ENCODE data around the gene CELA3B.
A peak's percentile ranks its signal among the peaks of the same experiment; 100 is the strongest.

The CELA3B gene

GRCh38 chr1:21946836-21947587, 29.8 kb upstream of the CELA3B start:
- Histone ChIP-seq H3K9me3 (ENCODE audit: control insufficient read depth, insufficient read depth, low read depth, low read length) (no peaks in the 10 kb centered on the region), H3K4me1 (ENCODE audit: control insufficient read depth, insufficient read depth, low read length) (no peaks in the 10 kb centered on the region), H3K4me3 (ENCODE audit: low read depth, low read length) (no peak overlapping the region), H3K27ac (ENCODE audit: extremely low read depth, low read depth, low read length) (no peak overlapping the region), H3K36me3 (ENCODE audit: control insufficient read depth in 2 of 2, insufficient read depth in 1 of 2, low read length in 2 of 2) (no peaks in the 10 kb centered on the region)
- CTCF ChIA-PET: no interaction called here
- POLR2A ChIA-PET: interaction anchor here (0.7 kb wide), 1 partner anchor 11 kb away, joined by 12 read pairs; no protein-coding TSS in a partner anchor
- TF ChIP-seq ZNF654 (tag by site-specific recombination; IDR thresholded peaks at IDR 0.05; ENCODE audit: low read depth): no peak
- TF ChIP-seq, protein P1, sequence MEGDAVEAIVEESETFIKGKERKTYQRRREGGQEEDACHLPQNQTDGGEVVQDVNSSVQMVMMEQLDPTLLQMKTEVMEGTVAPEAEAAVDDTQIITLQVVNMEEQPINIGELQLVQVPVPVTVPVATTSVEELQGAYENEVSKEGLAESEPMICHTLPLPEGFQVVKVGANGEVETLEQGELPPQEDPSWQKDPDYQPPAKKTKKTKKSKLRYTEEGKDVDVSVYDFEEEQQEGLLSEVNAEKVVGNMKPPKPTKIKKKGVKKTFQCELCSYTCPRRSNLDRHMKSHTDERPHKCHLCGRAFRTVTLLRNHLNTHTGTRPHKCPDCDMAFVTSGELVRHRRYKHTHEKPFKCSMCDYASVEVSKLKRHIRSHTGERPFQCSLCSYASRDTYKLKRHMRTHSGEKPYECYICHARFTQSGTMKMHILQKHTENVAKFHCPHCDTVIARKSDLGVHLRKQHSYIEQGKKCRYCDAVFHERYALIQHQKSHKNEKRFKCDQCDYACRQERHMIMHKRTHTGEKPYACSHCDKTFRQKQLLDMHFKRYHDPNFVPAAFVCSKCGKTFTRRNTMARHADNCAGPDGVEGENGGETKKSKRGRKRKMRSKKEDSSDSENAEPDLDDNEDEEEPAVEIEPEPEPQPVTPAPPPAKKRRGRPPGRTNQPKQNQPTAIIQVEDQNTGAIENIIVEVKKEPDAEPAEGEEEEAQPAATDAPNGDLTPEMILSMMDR (tag by site-specific recombination; IDR thresholded peaks at IDR 0.05): peak; percentile 16; the same call in 1 of the 2 replicates

GRCh38 chr1:21950734-21951133, 26.1 kb upstream of the CELA3B start:
- ChIA-PET POLR2A (no interaction called here), CTCF (interaction anchor here (0.6 to 2.1 kb wide), 3 partner anchors 11 to 86 kb away, joined by 3 to 8 read pairs (median 4); no protein-coding TSS in a partner anchor)
- H3K27ac ChIP-seq (ENCODE audit: extremely low read depth, low read depth, low read length): no peak overlapping the region
- no peaks in the 10 kb centered on the region for H3K4me1 ChIP-seq (ENCODE audit: control insufficient read depth, insufficient read depth, low read length)
- TF ChIP-seq GLI2 (tag by site-specific recombination; IDR thresholded peaks at IDR 0.05; ENCODE audit: borderline replicate concordance, low read depth) (no peak), BCL11A (tag by site-specific recombination; IDR thresholded peaks at IDR 0.05; ENCODE audit: low read depth) (no peak), ZNF23 (tag by site-specific recombination; IDR thresholded peaks at IDR 0.05; ENCODE audit: borderline replicate concordance) (no peak), ZNF391 (tag by site-specific recombination; IDR thresholded peaks at IDR 0.05; ENCODE audit: borderline replicate concordance, low read depth) (no peak), MZF1 (tag by site-specific recombination; IDR thresholded peaks at IDR 0.05; ENCODE audit: borderline replicate concordance) (no peak), ZNF549 (tag by site-specific recombination; IDR thresholded peaks at IDR 0.05) (no peak), ZNF26 (tag by site-specific recombination; IDR thresholded peaks at IDR 0.05) (no peak), ZNF426 (tag by site-specific recombination; IDR thresholded peaks at IDR 0.05) (no peak), ZNF530 (tag by site-specific recombination; IDR thresholded peaks at IDR 0.05; ENCODE audit: low read depth) (no peak)
- H3K9me3 ChIP-seq (ENCODE audit: control insufficient read depth, insufficient read depth, low read depth, low read length): no peaks in the 10 kb centered on the region
- H3K36me3 ChIP-seq (ENCODE audit: control insufficient read depth in 2 of 2, insufficient read depth in 1 of 2, low read length in 2 of 2): no peaks in the 10 kb centered on the region
- no peak overlapping the region for H3K4me3 ChIP-seq (ENCODE audit: low read depth, low read length)

DNA sequence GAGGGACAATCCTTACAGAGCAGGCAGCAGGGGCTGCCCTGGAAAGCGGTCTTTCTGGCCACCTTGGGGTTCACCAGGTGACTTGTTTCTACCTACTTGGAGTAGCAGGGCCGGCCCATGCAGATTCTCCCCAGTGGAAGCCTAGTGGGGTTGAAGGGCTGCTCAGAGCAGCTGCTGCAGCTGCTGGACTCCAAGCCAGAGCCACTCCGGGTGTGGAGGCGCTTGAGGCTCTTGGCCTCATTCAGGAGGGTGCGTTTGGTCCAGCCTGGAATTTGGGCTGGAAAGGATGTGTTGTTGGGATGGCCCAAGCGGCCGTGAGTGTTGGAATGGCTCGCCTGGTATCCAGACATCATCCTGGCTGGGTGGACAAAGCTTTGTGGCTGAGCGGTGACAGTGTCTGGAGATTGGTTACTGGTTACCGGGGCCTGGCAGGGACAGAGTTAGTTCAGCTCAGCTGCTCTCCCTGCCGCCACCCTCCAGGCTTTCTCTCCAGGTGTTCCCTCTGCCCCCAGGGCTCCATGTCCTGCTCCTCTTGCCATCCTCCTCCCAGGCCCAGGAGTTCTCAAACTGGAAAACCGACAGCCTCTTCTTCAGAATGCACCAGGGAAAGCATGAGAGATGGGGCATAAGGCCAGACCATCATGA, 25.5 kb upstream of the CELA3B start:
- Histone ChIP-seq H3K4me3 (ENCODE audit: low read depth, low read length) (no peak overlapping the region), H3K36me3 (ENCODE audit: control insufficient read depth in 2 of 2, insufficient read depth in 1 of 2, low read length in 2 of 2) (no peaks in the 10 kb centered on the region), H3K27ac (ENCODE audit: extremely low read depth, low read depth, low read length) (no peak overlapping the region), H3K4me1 (ENCODE audit: control insufficient read depth, insufficient read depth, low read length) (no peaks in the 10 kb centered on the region), H3K9me3 (ENCODE audit: control insufficient read depth, insufficient read depth, low read depth, low read length) (no peaks in the 10 kb centered on the region)
- ChIA-PET CTCF (interaction anchor here (0.6 to 2.1 kb wide), 3 partner anchors 11 to 25 kb away, joined by 3 to 8 read pairs (median 3); no protein-coding TSS in a partner anchor), POLR2A (no interaction called here)
- TF ChIP-seq ZNF549 (tag by site-specific recombination; IDR thresholded peaks at IDR 0.05) (no peak), GLI4 (tag by site-specific recombination; IDR thresholded peaks at IDR 0.05) (no peak), ZNF157 (tag by site-specific recombination; IDR thresholded peaks at IDR 0.05) (no peak), ZNF433 (tag by site-specific recombination; IDR thresholded peaks at IDR 0.05; ENCODE audit: low read depth) (no peak), KLF17 (tag by site-specific recombination; IDR thresholded peaks at IDR 0.05) (no peak), ZNF544 (tag by site-specific recombination; IDR thresholded peaks at IDR 0.05) (no peak), ZNF155 (tag by site-specific recombination; IDR thresholded peaks at IDR 0.05) (no peak), ZNF677 (tag by site-specific recombination; IDR thresholded peaks at IDR 0.05) (no peak), ZNF341 (tag by site-specific recombination; IDR thresholded peaks at IDR 0.05; ENCODE audit: low read depth) (no peak), ZNF843 (tag by site-specific recombination; IDR thresholded peaks at IDR 0.05) (no peak), ZNF707 (tag by site-specific recombination; IDR thresholded peaks at IDR 0.05) (no peak)
- TF ChIP-seq, protein P2, sequence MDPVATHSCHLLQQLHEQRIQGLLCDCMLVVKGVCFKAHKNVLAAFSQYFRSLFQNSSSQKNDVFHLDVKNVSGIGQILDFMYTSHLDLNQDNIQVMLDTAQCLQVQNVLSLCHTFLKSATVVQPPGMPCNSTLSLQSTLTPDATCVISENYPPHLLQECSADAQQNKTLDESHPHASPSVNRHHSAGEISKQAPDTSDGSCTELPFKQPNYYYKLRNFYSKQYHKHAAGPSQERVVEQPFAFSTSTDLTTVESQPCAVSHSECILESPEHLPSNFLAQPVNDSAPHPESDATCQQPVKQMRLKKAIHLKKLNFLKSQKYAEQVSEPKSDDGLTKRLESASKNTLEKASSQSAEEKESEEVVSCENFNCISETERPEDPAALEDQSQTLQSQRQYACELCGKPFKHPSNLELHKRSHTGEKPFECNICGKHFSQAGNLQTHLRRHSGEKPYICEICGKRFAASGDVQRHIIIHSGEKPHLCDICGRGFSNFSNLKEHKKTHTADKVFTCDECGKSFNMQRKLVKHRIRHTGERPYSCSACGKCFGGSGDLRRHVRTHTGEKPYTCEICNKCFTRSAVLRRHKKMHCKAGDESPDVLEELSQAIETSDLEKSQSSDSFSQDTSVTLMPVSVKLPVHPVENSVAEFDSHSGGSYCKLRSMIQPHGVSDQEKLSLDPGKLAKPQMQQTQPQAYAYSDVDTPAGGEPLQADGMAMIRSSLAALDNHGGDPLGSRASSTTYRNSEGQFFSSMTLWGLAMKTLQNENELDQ (tag by site-specific recombination; IDR thresholded peaks at IDR 0.05; ENCODE audit: low read depth): no peak

Data from HEK293 (cell line).